Left forelimb (tissue), 1 donor: ENCODE measurements around the gene B4GALT2.

Source experiments
- DNase-seq: peaks from one replicate; pipeline ENCODE4 v3.0.0-alpha.2; 2018; ENCODE audit warnings: low spot score

The B4GALT2 gene

GRCh38 chr1:43969746-43970466 is 9.1 kb upstream of the B4GALT2 start, which contains the start of gene DPH2:
Gene DPH2, plus strand, starts transcription at chr1:43970010. Its CDS starts 166 bp downstream, at chr1:43970176.
- peak; percentile 96 for DNase-seq

GRCh38 chr1:43970502-43970901 is 8.5 kb upstream of the B4GALT2 start:
- DNase-seq: no peak

- DNase-seq: no peak
These were observed 8.1 kb upstream of the B4GALT2 start for GRCh38 chr1:43970911-43971310.

GRCh38 chr1:43971336-43971980 is 7.6 kb upstream of the B4GALT2 start:
- DNase-seq: no peak

GRCh38 chr1:43973981-43974442 is 5.0 kb upstream of the B4GALT2 start:
- no peak for DNase-seq

- DNase-seq: peak; percentile 95
These were observed 4.4 kb upstream of the B4GALT2 start, which contains the start of gene ATP6V0B for GRCh38 chr1:43974443-43975248. Gene ATP6V0B, plus strand, starts transcription at chr1:43974960. Its CDS starts 81 bp downstream, at chr1:43975041.

- DNase-seq: no peak
These were observed 3.6 kb upstream of the B4GALT2 start for GRCh38 chr1:43975249-43975961.

GRCh38 chr1:43976045-43976444 is 3.0 kb upstream of the B4GALT2 start:
- DNase-seq: no peak

- no peak for DNase-seq
These were observed 2.1 kb upstream of the B4GALT2 start for GRCh38 chr1:43976890-43977289.

GRCh38 chr1:43977376-43978263 is 1.4 kb upstream of the B4GALT2 start:
- DNase-seq: no peak

GRCh38 chr1:43978264-43978550 is 803 bp upstream of the B4GALT2 start:
- no peak for DNase-seq

GRCh38 chr1:43979261-43979527 is 184 bp downstream of the B4GALT2 start:
- no peak for DNase-seq

- DNase-seq: peak; percentile 76
These were observed 681 bp downstream of the B4GALT2 start for GRCh38 chr1:43979528-43980254.

GRCh38 chr1:43980255-43981134 is 1.5 kb downstream of the B4GALT2 start:
- DNase-seq: no peak

- no peak for DNase-seq
These were observed 2.1 kb downstream of the B4GALT2 start for GRCh38 chr1:43981135-43981491.

GRCh38 chr1:43981636-43982035 is 2.6 kb downstream of the B4GALT2 start:
- no peak for DNase-seq

GRCh38 chr1:43982241-43982640 is 3.2 kb downstream of the B4GALT2 start:
- no peak for DNase-seq

GRCh38 chr1:43982808-43983207 is 3.8 kb downstream of the B4GALT2 start:
- no peak for DNase-seq

- DNase-seq: no peak
These were observed 4.4 kb downstream of the B4GALT2 start for GRCh38 chr1:43983253-43983899.
